ENCODE data around the gene MLIP.

The MLIP gene

GRCh38 chr6:54291146-54291545 lies 179.9 kb downstream of the MLIP start:
- no peak for DNase-seq (ENCODE audit: low read depth)
- no peak overlapping the region for H3K4me3 ChIP-seq (ENCODE audit: low read depth, low read length)
- TF ChIP-seq CTCF (IDR thresholded peaks at IDR 0.05; ENCODE audit: control insufficient read depth, extremely low read depth, insufficient read depth) = no peak

DNA sequence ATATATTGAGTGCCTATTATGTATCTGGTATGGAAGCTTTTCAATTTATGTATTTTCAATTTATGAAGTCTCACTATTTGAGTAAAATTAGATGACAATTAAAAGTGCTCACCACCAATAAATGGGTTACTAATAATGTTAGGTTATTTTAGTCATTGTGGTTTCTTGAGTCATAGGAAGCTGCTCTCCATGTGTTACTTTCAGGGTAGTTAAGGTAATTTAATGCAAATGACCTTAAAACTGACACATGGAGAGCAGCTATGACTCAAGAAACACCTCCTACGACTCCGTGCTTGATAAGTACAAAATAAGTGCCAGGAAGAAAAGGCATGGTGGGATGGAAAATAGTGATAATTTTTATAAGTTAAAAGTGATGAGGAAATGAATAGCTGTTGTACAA lies 180.5 kb downstream of the MLIP start:
- no peak for DNase-seq (ENCODE audit: low read depth)
- H3K4me3 ChIP-seq (ENCODE audit: low read depth, low read length) = no peak overlapping the region
- no peak for TF ChIP-seq CTCF (IDR thresholded peaks at IDR 0.05; ENCODE audit: control insufficient read depth, extremely low read depth, insufficient read depth)

GRCh38 chr6:54294965-54295532 lies 183.8 kb downstream of the MLIP start:
- no peak for DNase-seq (ENCODE audit: low read depth)
- H3K4me3 ChIP-seq (ENCODE audit: low read depth, low read length) = no peak overlapping the region
- no peak for TF ChIP-seq CTCF (IDR thresholded peaks at IDR 0.05; ENCODE audit: control insufficient read depth, extremely low read depth, insufficient read depth)

DNA sequence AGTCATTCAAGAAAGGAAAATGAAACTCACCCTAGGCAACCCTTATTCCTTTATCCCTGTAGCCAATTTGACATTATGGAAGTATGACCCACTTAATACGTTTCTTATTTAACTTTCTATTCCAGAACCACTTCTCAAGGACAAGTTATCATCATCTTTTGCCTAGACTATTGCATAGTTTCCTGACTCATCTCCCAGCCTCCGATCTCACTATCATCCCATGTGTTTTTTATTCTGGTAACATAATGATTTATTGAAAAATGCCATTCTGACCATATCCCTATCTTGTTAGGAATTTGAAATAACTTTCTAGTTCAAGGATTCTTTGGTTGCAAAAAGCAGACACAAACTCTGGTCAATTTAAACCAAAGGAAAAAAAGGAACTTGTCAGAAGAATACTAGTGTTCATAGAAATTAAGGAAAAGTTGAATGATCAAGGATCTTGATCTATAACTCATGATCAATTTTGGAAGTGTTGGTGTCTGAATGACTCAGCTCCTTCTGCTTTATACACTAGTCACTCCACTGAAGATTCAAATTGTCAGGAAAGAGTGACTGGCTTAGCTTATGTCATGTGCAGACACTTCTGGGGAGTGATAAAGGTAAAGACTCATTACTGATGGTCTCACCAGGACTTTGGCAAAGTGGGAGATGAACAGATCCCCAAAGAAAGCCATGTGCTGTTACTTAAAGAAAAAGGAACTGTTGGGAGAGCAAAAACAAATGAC lies 188.5 kb downstream of the MLIP start:
- no peak for DNase-seq (ENCODE audit: low read depth)
- no peak overlapping the region for H3K4me3 ChIP-seq (ENCODE audit: low read depth, low read length)
- TF ChIP-seq CTCF (IDR thresholded peaks at IDR 0.05; ENCODE audit: control insufficient read depth, extremely low read depth, insufficient read depth) = no peak

GRCh38 chr6:54301770-54302169 lies 190.5 kb downstream of the MLIP start:
- no peak overlapping the region for H3K4me3 ChIP-seq (ENCODE audit: low read depth, low read length)
- no peak for DNase-seq (ENCODE audit: low read depth)
- TF ChIP-seq CTCF (IDR thresholded peaks at IDR 0.05; ENCODE audit: control insufficient read depth, extremely low read depth, insufficient read depth) = no peak

DNA sequence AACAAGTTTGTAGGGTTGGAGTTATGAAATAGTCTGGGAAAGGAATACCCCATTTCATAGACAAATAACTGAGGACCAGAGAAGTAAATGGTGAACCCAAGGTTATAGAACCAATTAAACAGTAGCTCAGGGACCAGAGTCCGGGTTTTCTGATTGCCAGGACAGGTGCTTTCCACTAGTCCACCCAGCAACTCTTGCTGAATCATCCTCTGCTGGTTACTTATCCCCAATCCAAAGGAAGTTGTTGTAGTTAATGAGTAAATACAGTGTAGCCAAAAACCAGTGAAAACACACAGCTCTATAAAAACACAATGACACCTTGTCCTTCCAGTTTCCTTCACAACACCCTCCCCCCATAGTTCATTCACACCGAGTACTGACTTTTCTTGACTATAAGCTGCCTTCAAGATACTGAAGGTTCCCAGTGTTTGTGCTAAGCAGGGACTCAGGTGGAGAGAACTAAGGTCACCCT lies 196.2 kb downstream of the MLIP start:
- TF ChIP-seq CTCF (IDR thresholded peaks at IDR 0.05; ENCODE audit: control insufficient read depth, extremely low read depth, insufficient read depth) = no peak
- DNase-seq (ENCODE audit: low read depth) = no peak
- H3K4me3 ChIP-seq (ENCODE audit: low read depth, low read length) = no peak overlapping the region

Data from LNCaP clone FGC (cell line).